ENCODE results near the gene DDX41.
"Not testable (repeated sequence)": the region's sequence is repeated elsewhere in the genome, so short reads cannot be mapped to it uniquely, and the experiment has no call there.

Gene DDX41

GRCh38 chr5:177537389-177538361 lies 20.9 kb upstream of the DDX41 start:
- DNase-seq (ENCODE audit: low read depth in 2 of 2), result no peak

GRCh38 chr5:177536386-177536785 lies 19.6 kb upstream of the DDX41 start:
- no peak for DNase-seq (ENCODE audit: low read depth in 2 of 2)

GRCh38 chr5:177535125-177535524 lies 18.4 kb upstream of the DDX41 start:
- DNase-seq (ENCODE audit: low read depth in 2 of 2), result no peak

- not testable (repeated sequence) for DNase-seq (ENCODE audit: low read depth in 2 of 2)
Observed at GRCh38 chr5:177534433-177534832, 17.7 kb upstream of the DDX41 start.

DNA sequence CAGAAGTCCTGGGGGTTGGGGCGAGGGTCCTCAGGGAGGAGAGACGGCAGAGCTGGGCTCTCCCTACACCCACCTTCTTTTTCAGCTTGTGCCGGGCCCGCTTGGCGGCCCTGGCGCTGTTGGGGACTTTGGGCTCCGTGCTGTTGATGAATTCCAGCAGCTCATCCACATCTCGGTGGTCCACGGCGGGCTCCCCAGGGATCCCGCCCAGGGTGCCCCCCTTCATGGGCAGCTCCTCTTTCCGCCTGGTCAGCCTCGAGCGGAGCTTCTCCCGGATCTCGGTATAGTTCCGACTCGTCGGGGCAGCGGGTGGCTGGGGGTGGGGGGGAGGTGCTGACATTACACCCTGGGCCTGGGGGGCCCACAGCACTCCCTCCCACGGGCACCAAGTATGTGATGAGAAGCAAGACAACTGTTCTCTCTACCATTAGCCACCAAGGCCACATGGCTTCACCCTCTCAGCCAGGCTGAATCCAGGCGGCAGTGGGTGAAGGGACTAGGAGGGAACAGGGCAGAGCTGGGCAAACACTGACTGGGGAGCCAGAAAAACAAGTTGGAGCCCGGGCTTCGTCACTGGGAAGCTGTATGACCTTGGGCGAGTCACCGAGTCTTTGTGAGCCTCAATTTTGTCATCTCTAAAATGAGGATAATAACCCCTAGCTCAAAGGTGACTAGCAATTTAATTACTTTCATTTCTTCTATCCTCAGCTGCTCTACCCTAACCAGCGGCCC lies 14.6 kb upstream of the DDX41 start:
- no peak for DNase-seq (ENCODE audit: low read depth in 2 of 2)

DNA sequence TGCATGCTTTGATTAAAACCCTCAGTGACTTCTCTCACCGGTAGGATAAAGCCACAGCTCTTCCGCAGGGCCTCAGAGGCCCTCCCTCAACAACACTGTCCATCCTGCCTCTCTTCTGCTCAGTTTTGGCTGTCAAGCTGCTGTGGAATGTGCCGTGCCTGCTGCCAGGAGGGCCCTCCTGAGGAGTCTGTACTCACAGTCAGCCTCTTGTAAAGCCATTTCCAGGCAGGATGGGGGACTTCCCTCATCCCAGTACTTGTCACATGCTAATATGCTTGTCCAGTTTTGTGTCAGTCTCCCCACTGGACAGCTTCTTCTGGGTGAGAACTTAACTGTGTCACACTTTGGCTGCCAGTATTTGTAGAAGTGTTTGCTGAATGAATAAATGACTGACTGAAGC lies 13.9 kb upstream of the DDX41 start:
- no peak for DNase-seq (ENCODE audit: low read depth in 2 of 2)

DNA sequence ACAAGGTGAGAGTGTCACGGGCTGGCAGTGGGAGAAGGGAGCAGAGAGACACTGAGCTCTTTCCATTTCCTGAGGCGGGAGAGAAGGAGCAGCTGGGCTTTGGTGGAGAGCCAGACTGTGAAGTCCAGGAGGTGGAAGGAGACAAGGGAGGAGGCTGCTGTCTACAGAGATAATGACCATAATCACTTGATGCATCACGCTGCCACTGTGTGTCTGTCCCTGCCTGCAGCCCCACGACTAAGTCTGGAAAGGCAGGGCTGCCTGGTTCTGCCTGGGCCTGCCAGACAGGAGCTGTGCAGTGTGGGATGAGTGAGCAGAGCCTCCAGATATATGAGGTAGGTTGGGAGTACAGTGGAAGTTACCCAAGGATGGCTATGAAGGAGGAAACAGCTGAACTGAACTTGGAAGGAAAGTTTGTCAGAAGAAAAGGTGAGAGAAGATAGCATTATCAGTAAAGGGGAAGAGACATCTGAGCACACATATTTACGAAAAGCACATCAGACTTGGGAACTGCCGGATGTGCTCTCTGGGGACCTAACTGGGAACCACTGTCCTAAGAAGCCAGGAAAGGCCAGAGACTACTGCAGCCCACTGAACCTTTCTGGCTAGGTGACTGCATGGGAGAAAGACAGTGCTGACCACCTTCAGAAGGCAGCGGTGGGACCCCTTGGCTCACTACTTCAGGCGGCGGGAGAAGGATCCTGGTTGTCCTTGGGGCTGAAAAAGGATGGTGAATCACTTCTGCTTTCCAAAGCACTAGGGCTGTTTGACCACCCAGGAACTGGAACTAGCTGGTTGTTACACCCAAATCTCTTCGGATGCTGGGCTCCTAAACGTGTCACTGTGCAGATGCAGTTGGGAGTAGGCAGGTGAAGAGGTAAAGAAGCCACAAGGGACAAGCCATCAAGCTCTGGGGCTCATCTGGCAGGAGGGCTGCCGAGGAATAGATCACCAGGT lies 12.8 kb upstream of the DDX41 start:
- no peak for DNase-seq (ENCODE audit: low read depth in 2 of 2)

DNA sequence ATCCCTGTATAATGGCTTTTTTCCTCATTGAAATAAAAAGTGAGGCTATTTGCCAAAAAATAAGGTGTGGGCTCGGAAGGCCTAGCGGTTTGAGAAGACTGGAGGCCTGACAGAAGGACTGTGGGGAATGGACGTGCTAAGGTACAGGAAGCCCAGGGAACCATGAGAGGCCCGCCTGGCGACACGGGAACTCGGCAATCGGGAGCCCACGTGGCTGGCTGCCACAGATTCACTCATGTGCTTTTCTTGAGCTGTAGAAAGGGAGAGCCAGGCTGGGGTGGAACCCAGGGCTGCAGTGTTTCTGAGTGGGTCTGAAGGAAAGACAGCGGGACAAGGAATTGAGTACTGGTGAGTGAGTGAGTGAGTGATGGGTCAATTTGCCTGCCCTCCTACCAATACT lies 11.9 kb upstream of the DDX41 start:
- no peak for DNase-seq (ENCODE audit: low read depth in 2 of 2)

DNA sequence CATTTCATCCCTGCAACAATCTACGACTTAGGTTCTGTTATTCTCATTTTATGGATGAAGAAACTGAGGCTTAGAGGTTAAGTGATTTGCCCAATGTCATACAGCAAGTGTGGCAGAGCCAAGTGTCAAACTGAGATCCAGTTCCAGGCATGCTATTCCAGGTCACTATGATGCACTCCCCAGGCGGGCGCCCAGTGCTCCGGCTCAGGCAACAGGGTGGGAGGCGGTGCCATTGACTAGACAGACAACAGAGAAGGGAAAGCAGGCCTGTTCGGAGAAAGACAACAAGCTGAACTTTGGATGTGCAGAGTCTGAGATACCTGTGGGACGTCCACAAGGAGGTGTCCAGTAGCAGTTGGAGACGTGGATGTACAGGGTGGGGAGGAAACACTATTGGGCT lies 10.8 kb upstream of the DDX41 start:
- no peak for DNase-seq (ENCODE audit: low read depth in 2 of 2)

- no peak for DNase-seq (ENCODE audit: low read depth in 2 of 2)
Observed at GRCh38 chr5:177526791-177527190, 10.0 kb upstream of the DDX41 start.

GRCh38 chr5:177526191-177526590 lies 9.4 kb upstream of the DDX41 start:
- DNase-seq (ENCODE audit: low read depth in 2 of 2), result no peak

DNA sequence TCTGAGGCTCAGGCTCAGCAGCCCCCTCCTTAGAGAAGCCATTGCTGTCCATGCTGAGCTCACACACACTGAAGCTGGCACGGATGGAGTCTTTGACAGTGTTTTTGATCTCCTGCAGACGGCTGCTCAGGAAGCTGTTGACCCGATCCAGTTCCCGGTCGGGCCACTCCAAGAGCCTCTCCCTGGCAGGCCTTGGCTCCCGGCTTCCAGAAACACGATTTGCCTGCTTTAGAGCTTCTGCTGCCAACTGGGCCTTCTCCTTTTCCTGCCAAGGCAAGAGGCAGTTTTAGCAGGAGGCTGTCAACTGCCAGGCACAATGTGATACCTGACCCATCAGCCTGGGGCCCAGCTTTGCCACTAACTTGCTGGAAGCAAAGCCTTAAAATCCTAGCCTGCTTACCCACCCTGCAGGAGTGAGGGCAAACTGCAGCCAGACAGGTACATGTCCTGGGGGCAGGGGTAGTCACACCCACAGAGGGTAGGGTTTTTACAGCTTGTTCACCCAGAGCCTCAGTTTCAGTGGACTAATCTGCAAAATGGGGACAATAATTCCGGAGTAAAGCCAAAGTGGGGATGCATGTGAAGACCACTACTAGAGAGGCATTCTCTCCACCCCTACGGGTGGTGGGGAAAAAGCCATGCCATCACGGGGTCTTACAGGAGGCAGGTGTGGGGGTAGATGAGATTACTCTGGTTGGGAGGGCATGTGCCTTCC lies 8.3 kb upstream of the DDX41 start:
- no peak for DNase-seq (ENCODE audit: low read depth in 2 of 2)

DNA sequence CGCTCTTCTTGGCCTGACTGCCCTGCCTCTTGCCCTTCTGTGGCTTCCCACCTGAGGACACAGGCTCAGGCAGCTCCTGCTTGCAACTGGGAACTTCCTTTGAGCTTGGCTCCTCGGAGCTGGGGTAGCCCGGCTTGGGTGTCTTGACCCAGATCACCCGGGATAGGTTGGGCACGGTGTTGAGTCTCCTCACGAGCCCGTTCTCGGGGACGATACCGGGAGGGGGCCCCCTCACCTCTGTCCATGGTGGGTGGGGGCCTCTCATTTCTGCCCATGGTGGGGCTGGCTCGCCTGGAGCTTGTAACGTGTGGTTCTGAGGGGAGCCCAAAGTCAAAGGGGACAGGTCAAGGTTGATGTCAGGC lies 7.8 kb upstream of the DDX41 start:
- no peak for DNase-seq (ENCODE audit: low read depth in 2 of 2)

- DNase-seq (ENCODE audit: low read depth in 2 of 2), result no peak
Observed at GRCh38 chr5:177523711-177524538, 7.2 kb upstream of the DDX41 start.

GRCh38 chr5:177520916-177521513 lies 4.3 kb upstream of the DDX41 start:
- DNase-seq (ENCODE audit: low read depth in 2 of 2), result no peak

- no peak for DNase-seq (ENCODE audit: low read depth in 2 of 2)
Observed at GRCh38 chr5:177520271-177520670, 3.5 kb upstream of the DDX41 start.

- no peak for DNase-seq (ENCODE audit: low read depth in 2 of 2)
Observed at GRCh38 chr5:177519463-177520235, 2.9 kb upstream of the DDX41 start.

- DNase-seq (ENCODE audit: low read depth in 2 of 2), result no peak
Observed at GRCh38 chr5:177515580-177515979, 1.2 kb downstream of the DDX41 start.

DNA sequence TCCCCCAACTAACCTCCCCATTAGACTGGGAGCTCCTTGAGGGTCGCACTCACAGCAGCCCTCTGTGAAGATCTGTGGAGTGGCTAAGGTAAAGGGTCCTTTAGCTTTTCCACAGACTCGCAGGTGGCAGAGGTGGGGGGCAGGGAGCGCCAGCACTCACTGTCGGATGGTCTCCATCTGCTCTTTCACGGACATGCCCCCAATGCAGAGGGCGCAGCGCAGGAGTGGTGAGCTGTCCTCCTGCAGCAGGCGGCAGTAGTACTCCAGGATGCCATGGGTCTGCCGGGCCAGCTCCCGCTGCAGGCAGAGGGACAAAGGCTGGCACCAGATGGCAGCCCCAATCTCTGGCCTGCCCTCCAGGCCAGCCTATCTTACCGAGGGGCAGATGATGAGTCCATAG lies 2.2 kb downstream of the DDX41 start:
- no peak for DNase-seq (ENCODE audit: low read depth in 2 of 2)
